Mononuclear cell (primary cell): ENCODE data around the gene AMER3. TPM values are rescaled to one million over a fixed set of nuclear protein-coding genes. Genes with fewer than 3 reads are reported as not detected.

Experiments
- H3K27me3 ChIP-seq: 2 replicates; pipeline ENCODE4 v1.6.0; 2011; ENCODE audit warnings: low read length, control low read depth; ENCODE audit not compliant: insufficient read depth
- H3K4me1 ChIP-seq: 2 replicates; pipeline ENCODE4 v1.5.1; 2011; ENCODE audit warnings: mild to moderate bottlenecking, low read length, control low read depth; ENCODE audit not compliant: insufficient read depth
- H3K4me3 ChIP-seq: 2 replicates; pipeline ENCODE4 v1.5.1; 2011; ENCODE audit warnings: mild to moderate bottlenecking, low read length, moderate library complexity
- H3K9me3 ChIP-seq: 2 replicates; pipeline ENCODE4 v1.5.1; 2011; ENCODE audit warnings: low read depth, mild to moderate bottlenecking, control low read depth, low read length
- total RNA-seq: library from RNA; depleted of rRNA; stranded (reverse); fragments of >200 nt; gene quantifications from one replicate; pipeline ENCODE4 v1.2.3, GENCODE V29; 2012

Gene AMER3
- total RNA-seq, 1 donor = not detected

- no peaks in the 10 kb centered on the region for H3K9me3 ChIP-seq
- H3K4me1 ChIP-seq = no peaks in the 10 kb centered on the region
- H3K27me3 ChIP-seq = no peaks in the 10 kb centered on the region
- no peak overlapping the region for H3K4me3 ChIP-seq
Measured at GRCh38 chr2:130737592-130737991, 17.7 kb upstream of the AMER3 start.

GRCh38 chr2:130740671-130741070, 14.7 kb upstream of the AMER3 start:
- Histone ChIP-seq H3K27me3 (peaks cover 2% of the 10 kb centered on the region), H3K4me3 (no peak overlapping the region), H3K9me3 (no peaks in the 10 kb centered on the region), H3K4me1 (no peaks in the 10 kb centered on the region)

DNA sequence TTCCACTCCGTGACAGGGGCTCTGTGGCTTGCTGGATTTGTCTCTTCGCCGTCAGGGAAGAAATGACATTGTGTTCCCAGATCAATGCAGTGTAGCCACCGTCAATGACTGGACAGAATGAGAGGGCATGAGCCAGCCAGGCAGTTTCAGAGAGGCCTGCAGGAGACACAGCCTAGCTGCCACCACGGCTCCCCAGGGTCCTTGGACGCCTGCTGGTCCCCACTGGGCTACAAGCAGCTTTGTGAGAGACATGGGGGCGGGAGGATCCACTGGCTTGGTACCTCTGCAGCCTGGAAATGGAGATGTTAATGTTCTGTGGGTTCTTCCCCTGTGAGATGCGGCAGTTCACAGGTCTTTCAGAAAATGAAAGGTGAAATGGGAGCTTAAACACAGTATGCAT, 12.1 kb upstream of the AMER3 start:
- Histone ChIP-seq H3K9me3 (no peaks in the 10 kb centered on the region), H3K4me3 (no peak overlapping the region), H3K4me1 (no peaks in the 10 kb centered on the region), H3K27me3 (peaks cover 2% of the 10 kb centered on the region)

DNA sequence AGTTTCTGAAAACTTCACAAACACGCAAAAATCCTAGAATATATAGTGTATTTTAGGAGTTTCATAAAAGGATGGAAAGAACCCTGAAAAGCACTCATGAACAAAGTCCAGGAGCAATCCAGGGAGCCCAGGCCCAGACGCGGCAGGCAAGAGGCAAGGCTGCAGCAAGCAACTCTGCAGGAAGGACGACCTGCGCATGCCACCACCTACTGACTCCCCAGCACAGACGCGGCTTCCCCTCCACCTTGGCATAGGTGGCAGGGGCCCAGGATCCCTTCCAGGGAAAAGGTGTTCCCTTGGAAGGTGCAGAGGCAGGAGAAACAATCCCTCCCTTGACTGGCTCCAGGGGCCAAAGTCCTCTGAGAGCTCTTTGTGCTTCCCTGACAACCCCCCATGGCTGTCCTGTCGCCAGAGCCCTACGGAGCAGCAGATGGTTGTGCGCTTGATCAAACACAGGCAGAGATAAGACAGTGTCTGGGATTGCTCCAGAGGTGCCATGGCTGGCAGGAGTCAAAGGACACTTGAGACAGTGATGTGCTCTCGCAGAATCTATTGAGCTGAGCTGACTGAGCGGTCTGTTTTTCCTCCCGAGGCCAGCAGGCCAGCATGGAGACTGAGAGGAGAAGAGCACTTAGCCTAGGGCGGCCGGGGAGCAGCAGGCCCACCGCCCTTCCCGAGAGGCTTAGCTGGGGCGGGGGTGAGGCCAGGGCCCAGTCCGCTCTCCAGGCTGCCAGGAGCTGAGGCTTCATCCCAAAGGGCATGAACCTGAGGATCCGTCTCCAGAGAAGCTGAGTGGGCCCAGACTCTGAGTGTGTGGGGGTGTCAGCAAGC, 10.8 kb upstream of the AMER3 start:
- Histone ChIP-seq H3K9me3 (no peaks in the 10 kb centered on the region), H3K4me3 (no peak overlapping the region), H3K27me3 (peaks cover 2% of the 10 kb centered on the region), H3K4me1 (no peaks in the 10 kb centered on the region)

- no peaks in the 10 kb centered on the region for H3K4me1 ChIP-seq
- peaks cover 5% of the 10 kb centered on the region for H3K27me3 ChIP-seq
- H3K4me3 ChIP-seq = no peak overlapping the region
- no peaks in the 10 kb centered on the region for H3K9me3 ChIP-seq
Measured at GRCh38 chr2:130749078-130749477, 6.3 kb upstream of the AMER3 start.

DNA sequence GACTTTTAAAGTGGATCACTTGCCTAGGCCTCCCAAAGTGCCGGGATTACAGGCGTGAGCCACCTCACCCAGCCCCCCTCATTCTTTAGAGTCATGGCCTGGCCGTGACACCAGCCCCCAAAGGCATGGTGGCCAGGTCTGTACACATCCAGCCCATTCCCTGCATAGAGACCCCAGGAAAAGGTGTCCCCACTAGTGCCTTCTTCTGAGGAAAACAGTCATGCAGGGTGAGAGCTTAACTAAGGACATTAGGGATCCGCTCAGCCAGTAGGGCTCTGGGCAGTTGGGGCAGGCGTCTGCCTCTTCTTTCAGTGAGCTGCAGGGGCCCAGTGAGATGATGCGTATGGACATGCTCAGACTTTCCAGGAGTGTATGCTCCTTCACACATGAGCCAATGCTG, 5.7 kb upstream of the AMER3 start:
- H3K27me3 ChIP-seq = peaks cover 5% of the 10 kb centered on the region
- no peak overlapping the region for H3K4me3 ChIP-seq
- no peaks in the 10 kb centered on the region for H3K4me1 ChIP-seq
- H3K9me3 ChIP-seq = no peaks in the 10 kb centered on the region

GRCh38 chr2:130754811-130755210, 529 bp upstream of the AMER3 start:
- H3K4me3 ChIP-seq = no peak overlapping the region
- H3K4me1 ChIP-seq = no peaks in the 10 kb centered on the region
- no peaks in the 10 kb centered on the region for H3K9me3 ChIP-seq
- H3K27me3 ChIP-seq = peaks cover 26% of the 10 kb centered on the region

GRCh38 chr2:130756053-130756873, 923 bp downstream of the AMER3 start:
- Histone ChIP-seq H3K4me1 (no peaks in the 10 kb centered on the region), H3K9me3 (no peaks in the 10 kb centered on the region), H3K4me3 (no peak overlapping the region), H3K27me3 (peaks cover 26% of the 10 kb centered on the region)

GRCh38 chr2:130756874-130757668, 1.7 kb downstream of the AMER3 start:
- Histone ChIP-seq H3K4me1 (no peaks in the 10 kb centered on the region), H3K27me3 (peaks cover 26% of the 10 kb centered on the region), H3K9me3 (no peaks in the 10 kb centered on the region), H3K4me3 (no peak overlapping the region)

- Histone ChIP-seq H3K27me3 (peaks cover 17% of the 10 kb centered on the region), H3K4me3 (no peak overlapping the region), H3K9me3 (no peaks in the 10 kb centered on the region), H3K4me1 (no peaks in the 10 kb centered on the region)
Measured at GRCh38 chr2:130759906-130760753, 4.8 kb downstream of the AMER3 start.

DNA sequence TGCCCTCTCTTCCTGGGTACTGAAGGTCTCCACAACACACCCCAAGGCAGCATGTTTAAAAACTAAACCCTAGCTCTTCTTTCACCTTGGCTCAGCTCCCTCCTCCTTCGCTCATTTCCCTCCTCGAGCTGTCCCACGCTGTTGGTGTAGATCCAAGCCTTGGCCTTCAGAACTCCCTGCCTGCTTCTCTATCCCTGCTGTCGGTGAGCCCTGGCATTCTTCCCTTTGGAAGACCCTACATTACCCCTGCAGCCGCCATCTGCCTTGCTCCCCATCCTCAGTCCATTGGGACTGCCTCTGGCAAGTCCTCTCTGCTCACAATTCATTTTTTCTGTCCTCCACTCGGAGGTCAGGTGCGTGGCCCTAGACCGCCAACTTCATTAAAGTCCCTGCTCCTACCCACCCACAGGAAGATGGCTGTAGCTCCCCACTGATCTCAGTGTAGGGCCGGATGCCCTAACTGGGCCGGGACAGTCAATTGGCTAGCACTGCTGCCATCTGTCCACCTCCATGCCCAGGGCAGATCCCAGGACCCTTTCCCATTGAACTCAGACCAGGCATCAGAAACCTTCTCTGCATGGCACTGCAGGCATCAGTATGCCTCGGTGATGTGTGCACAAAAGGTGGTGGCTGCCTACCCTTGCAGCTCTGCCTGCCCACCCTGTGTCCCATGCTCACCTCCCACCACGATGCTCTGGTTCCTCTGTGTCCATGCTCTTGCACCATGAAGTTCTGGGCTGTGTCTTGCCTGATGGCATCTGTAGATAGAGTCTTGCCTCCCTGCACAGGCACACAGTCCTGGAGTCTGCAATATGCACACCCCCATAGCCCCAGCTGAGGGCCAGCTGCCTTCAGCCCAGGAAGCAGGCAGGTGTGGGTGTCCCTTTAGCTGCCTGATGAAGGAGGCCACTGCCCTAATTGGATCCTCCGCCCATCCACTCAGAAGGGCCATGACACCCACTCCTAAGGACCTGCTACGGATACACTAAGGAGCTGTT, 5.7 kb downstream of the AMER3 start:
- H3K4me3 ChIP-seq = no peak overlapping the region
- H3K9me3 ChIP-seq = no peaks in the 10 kb centered on the region
- H3K27me3 ChIP-seq = peaks cover 13% of the 10 kb centered on the region
- H3K4me1 ChIP-seq = no peaks in the 10 kb centered on the region

DNA sequence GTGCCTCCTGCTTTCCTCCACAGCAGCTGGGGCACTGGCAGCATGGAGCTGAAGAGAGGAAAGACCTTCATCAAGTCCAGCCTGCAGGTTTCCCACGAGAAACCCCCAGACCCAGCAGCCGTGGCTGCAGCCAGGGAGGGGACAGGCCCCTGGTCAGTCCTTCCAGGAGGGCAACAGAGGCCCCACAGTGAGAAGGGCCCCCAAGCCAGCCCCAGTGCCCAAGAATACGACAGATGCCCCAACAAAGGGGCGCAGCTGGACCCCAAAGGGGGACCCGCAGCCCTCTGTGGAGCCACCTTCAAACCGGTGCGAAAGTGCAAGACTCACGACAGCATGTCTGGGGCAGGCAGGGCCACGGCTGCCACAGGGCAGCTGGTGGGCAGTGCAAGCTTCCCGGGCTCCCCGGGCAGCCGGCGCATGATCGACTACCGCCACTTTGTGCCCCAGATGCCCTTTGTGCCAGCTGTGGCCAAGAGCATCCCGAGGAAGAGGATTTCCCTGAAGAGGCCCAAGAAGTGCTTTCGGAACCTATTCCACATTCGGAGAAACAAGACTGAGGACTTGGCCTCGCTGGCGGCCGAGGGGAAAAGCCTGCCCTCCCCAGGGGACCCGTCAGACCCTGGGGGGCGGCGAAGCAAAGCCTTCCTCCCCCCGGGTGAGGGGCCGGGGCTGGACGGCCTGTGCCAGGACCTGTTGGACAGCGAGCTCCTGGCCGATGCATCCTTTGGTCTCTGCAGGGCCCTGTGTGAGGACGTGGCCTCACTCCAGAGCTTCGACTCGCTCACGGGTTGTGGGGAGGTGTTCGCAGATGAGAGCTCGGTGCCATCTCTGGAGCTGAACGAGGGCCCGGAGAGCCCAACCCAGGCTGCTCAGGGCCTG, 6.9 kb downstream of the AMER3 start:
- peaks cover 2% of the 10 kb centered on the region for H3K27me3 ChIP-seq
- H3K4me3 ChIP-seq = no peak overlapping the region
- H3K9me3 ChIP-seq = no peaks in the 10 kb centered on the region
- H3K4me1 ChIP-seq = no peaks in the 10 kb centered on the region
